Esophagus (tissue), 2 donors: ENCODE measurements around the gene ANKRD44. TPM values are rescaled to one million over a fixed set of nuclear protein-coding genes. Genes with fewer than 3 reads are reported as not detected.
A peak's percentile ranks its signal among the peaks of the same experiment; 100 is the strongest.

Source experiments
- H3K27ac ChIP-seq, 2 donors: one replicate each; pipeline ENCODE4 v1.5.1; 2013; ENCODE audit warnings: low read depth in 2 of 2, mild to moderate bottlenecking in 2 of 2, inconsistent platforms in 1 of 2, low read length in 1 of 2, moderate library complexity in 1 of 2
- H3K27me3 ChIP-seq, 2 donors: one replicate each; pipeline ENCODE4 v1.6.1; 2013; ENCODE audit warnings: low read length in 2 of 2, control low read depth in 1 of 2, mild to moderate bottlenecking in 1 of 2; ENCODE audit not compliant: insufficient read depth in 2 of 2, control insufficient read depth in 1 of 2
- H3K36me3 ChIP-seq, 2 donors: one replicate each; pipeline ENCODE4 v1.6.1; 2013; ENCODE audit warnings: low read length in 1 of 2; ENCODE audit not compliant: control insufficient read depth in 2 of 2, insufficient read depth in 2 of 2
- H3K4me1 ChIP-seq, 2 donors: one replicate each; pipeline ENCODE4 v1.6.1; 2013; ENCODE audit warnings: low read length in 1 of 2; ENCODE audit not compliant: control insufficient read depth in 2 of 2, insufficient read depth in 2 of 2
- H3K4me3 ChIP-seq, 2 donors: one replicate each; pipeline ENCODE4 v1.5.1; 2013; ENCODE audit warnings: low read length in 2 of 2, mild to moderate bottlenecking in 2 of 2, low read depth in 1 of 2, moderate library complexity in 1 of 2
- H3K9me3 ChIP-seq, 2 donors: one replicate each; pipeline ENCODE4 v1.6.1; 2013; ENCODE audit warnings: mild to moderate bottlenecking in 2 of 2, low read depth in 1 of 2, low read length in 1 of 2, moderate library complexity in 1 of 2; ENCODE audit not compliant: control insufficient read depth in 2 of 2, insufficient read depth in 1 of 2
- WGBS, 2 donors: extraction: QIAGEN DNeasy Blood & Tissue Kit; methylation state at CpG; one replicate each; pipeline ENCODE4 v1.1.7; 2013; 5-methylcytosine and 5-hydroxymethylcytosine counted together
- polyA plus RNA-seq, 2 donors: library from polyadenylated mRNA; stranded (reverse); fragments of 200-250 nt; gene quantifications; one replicate each; pipeline ENCODE4 v1.2.3, GENCODE V29; 2013
- donor health status: healthy with polysubstance abuse.
- donor health status: Bipolar disorder and iron deficiency.

The ANKRD44 gene
- polyA plus RNA-seq = 1 to 10 TPM; 1.1 to 1.5 TPM

DNA sequence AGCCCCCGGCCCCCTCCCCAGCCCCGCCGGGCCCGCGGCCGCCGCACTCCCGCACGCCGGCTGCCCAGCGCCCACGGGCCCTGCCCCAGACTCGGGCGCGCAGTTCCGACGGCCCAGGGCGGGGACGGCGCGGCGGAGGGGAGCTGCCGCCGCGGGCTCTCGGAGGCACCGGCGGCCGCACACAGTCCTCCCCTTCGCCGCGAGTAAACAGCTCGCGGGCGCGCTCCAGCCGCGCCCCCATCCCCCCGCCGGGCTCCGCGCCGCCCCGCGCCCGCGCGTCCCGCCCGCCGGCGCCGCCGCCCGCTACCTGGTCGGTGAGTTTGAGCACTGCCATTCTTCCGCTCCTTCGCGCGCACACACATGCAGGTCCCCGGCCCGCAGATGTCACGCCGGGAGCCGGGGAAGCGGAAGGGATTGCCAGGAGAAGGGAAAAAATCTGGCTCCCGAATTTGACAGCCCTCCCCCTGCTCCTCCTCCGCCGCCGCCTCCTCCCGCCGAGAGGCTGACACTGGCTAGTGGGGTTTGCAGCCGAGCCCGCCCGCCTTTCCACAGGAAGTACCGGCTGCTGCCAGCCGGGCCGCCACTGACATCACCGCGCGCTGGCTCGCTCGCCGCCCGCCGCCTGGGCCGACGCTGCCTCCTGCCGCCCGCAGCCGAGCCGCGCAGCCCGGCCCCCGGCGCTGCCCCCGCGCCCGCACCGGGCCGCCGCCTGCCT is at the start of gene ANKRD44:
ANKRD44 (minus strand) TSS at position 510 of the 715 bp plus-strand sequence; CDS start at position 334, 176 bp downstream.
- Histone ChIP-seq H3K27me3 (no peaks in the 10 kb centered on the region), H3K4me1 (no peaks in the 10 kb centered on the region), H3K27ac (peak within 1 kb of the TSS; percentile 81 to 89), H3K9me3 (no peaks in the 10 kb centered on the region), H3K36me3 (no peaks in the 10 kb centered on the region), H3K4me3 (peak within 1 kb of the TSS; percentile 74 to 87)
- 0 to 1% methylated on average over 65 to 102 of the region's 102 CpGs for WGBS, 2 donors

DNA sequence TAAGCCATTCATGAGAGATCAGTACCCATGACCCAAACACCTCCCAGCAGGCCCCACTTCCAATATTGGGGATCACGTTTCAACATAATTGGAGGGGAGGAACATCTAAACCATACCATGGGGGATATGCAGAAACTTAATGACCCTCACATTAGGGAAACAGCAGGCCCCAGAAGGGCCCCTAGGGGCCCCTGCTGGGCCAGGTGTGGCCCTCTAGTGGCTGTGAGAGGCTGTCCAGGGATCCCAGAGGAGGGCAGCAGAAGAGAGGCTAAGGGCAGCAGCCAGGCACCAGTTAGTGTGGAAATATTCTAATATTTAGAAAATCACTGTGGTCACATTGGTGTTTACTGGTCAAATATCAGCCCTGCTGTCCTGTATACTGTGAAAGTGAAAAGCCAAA is 49.3 kb upstream of the ANKRD44 start:
- H3K9me3 ChIP-seq = no peaks in the 10 kb centered on the region
- H3K27ac ChIP-seq = no peak overlapping the region
- peaks cover 0 to 3% of the 10 kb centered on the region in 2 donors for H3K27me3 ChIP-seq
- WGBS, 2 donors = 85 to 100% methylated on average over 1 of the region's 1 CpG
- no peaks in the 10 kb centered on the region for H3K36me3 ChIP-seq
- no peak overlapping the region for H3K4me3 ChIP-seq
- no peaks in the 10 kb centered on the region for H3K4me1 ChIP-seq

DNA sequence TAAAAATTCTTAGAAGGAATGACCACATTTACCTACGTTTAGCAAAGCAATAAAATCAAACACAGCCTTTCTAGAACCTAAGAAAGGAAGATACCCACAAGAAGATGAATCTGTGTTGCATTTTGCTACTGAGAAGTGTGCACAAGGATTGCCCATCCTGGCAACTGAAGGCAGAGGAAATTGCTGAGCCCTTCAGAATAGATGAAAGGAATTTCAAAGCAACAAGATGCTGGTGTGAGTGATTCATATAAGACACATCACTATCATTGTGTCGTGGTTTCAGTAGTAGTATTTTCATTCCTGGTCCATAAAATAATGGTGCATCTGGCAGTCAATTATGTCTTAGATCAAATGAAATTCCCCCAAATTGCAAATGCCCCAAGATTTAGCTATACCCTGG is 48.4 kb upstream of the ANKRD44 start:
- Histone ChIP-seq H3K9me3 (no peaks in the 10 kb centered on the region), H3K4me1 (no peaks in the 10 kb centered on the region), H3K4me3 (no peak overlapping the region), H3K27ac (no peak overlapping the region), H3K36me3 (no peaks in the 10 kb centered on the region), H3K27me3 (peaks cover 0 to under 1% of the 10 kb centered on the region in 2 donors)
- WGBS, 2 donors = 47 to 51% methylated on average over 2 of the region's 2 CpGs

DNA sequence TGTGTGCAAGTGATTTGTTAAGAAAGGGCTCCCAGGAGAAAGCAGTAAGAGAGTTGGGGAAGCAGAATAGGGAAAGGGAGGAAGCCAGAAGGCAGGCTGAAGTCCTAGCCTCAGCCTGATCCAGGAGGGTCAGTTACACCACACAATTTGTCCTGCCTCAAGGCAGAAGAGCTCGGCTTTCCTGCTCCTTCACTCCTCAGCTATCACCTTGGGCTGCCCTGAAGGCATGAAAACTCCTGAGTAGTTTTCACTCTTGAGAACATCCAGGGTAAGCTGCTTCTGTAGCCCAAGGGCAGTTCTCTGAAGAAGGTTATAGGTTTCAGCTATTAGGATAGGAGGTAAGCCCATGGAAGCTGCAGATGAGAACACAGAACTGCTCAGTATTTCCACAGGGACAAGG is 47.4 kb upstream of the ANKRD44 start:
- no peaks in the 10 kb centered on the region for H3K9me3 ChIP-seq
- 58 to 78% methylated on average over 1 of the region's 1 CpG for WGBS, 2 donors

GRCh38 chr2:197356136-197356535 is 45.6 kb upstream of the ANKRD44 start:
- Histone ChIP-seq H3K9me3 (no peaks in the 10 kb centered on the region), H3K27me3 (no peaks in the 10 kb centered on the region), H3K27ac (no peak overlapping the region), H3K4me3 (no peak overlapping the region), H3K4me1 (no peaks in the 10 kb centered on the region), H3K36me3 (no peaks in the 10 kb centered on the region)
- WGBS, 2 donors = 79% methylated on average over 5 of the region's 5 CpGs

More for the DNA sequence above, 47.4 kb upstream of the ANKRD44 start:
- no peak overlapping the region for H3K27ac ChIP-seq
- H3K4me3 ChIP-seq = no peak overlapping the region
- no peaks in the 10 kb centered on the region for H3K4me1 ChIP-seq
- no peaks in the 10 kb centered on the region for H3K36me3 ChIP-seq
- H3K27me3 ChIP-seq = no peaks in the 10 kb centered on the region

GRCh38 chr2:197354169-197354558 is 43.6 kb upstream of the ANKRD44 start:
- Histone ChIP-seq H3K4me1 (no peaks in the 10 kb centered on the region), H3K4me3 (no peak overlapping the region), H3K27ac (no peak overlapping the region), H3K36me3 (no peaks in the 10 kb centered on the region), H3K27me3 (no peaks in the 10 kb centered on the region), H3K9me3 (no peaks in the 10 kb centered on the region)
- 93 to 94% methylated on average over 4 of the region's 4 CpGs for WGBS, 2 donors

DNA sequence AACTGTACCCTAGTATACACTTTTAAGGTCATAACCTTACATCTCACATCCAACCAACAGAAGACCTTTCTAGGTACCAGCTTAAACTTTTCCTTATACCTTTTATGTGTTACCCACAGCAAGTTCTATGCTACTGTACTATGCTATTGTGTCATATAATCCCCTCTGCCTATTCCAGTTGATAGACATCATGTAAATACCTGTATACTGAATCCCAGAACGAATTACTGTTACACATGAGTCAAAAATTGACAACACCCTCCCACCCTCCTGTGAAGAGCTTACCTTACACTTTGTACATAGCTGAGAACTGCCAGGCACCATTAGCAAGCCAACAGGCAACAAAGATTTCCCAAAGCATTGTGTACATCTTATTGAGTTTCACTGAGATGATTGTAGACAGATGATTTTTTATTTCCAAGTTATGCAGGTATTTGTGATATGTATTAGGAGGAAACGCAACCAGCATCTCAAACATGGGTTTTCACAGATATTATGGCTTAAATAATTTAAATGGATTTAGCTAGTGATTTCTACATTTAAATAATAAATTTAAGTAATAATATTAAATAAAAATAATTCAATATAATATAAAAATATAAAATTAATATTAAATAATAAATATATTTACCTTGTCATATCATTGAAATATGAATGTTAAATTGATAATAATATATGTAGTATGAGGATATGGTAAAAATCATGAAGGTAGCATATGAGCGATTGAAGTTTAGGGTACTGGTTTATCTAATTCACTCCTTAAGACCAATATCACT is 43.0 kb upstream of the ANKRD44 start:
- no peak overlapping the region for H3K4me3 ChIP-seq
- H3K4me1 ChIP-seq = no peaks in the 10 kb centered on the region
- no peaks in the 10 kb centered on the region for H3K9me3 ChIP-seq
- no peak overlapping the region for H3K27ac ChIP-seq
- WGBS, 2 donors = 72 to 76% methylated on average over 3 of the region's 3 CpGs
- no peaks in the 10 kb centered on the region for H3K27me3 ChIP-seq
- no peaks in the 10 kb centered on the region for H3K36me3 ChIP-seq

DNA sequence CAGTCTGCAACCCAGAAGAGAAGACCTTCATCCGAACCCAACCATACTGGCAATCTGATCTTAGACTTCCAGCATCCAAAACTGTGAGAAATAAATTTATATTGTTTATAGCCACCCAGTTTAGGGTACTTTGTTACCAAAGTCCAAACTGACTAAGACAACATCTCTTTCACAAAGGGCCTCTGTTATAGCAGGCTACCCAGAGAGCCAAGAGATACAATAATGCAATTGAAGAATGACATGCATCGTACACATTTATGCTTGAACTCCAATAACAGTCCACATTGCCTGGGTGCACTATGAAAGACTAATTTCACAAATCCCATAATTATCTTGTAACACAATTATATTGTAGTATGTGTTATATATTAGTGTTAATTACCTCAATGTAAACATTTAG is 39.1 kb upstream of the ANKRD44 start:
- Histone ChIP-seq H3K4me1 (no peaks in the 10 kb centered on the region), H3K4me3 (no peak overlapping the region), H3K36me3 (no peaks in the 10 kb centered on the region), H3K9me3 (no peaks in the 10 kb centered on the region), H3K27ac (no peak overlapping the region), H3K27me3 (no peaks in the 10 kb centered on the region)
- 87 to 96% methylated on average over 2 of the region's 2 CpGs for WGBS, 2 donors

DNA sequence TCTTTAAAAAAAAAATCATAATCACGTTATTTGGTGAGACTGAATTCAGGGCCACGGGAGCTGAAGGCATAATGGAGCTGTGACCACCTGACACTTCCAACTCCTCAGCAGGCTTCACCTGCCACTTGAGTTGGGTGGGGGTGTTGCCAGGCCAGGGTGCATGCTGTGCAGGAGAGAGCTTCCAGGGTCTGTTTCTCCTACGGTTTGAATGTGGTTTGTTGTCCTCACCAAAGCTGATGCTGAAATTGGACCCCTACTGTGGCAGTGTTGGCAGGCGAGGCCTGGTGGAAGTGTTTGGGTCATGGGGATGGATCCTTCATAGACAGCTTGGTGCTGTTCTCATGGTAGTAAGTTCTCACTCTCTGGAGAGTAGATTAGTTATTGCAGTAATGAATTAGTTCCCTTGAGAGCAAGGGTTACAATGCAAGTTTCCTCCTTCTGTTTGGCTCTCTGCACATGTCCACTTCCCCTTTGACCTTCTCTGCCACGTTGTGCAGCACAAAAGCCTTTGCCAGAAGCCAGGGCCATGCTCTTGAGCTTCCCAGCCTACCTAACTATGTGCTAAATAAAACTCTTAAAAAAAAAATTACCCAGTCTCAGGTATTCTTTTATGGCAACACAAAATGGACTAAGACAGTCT is 38.3 kb upstream of the ANKRD44 start:
- Histone ChIP-seq H3K4me3 (no peak overlapping the region), H3K27me3 (no peaks in the 10 kb centered on the region), H3K9me3 (no peaks in the 10 kb centered on the region), H3K36me3 (no peaks in the 10 kb centered on the region), H3K4me1 (no peaks in the 10 kb centered on the region), H3K27ac (no peak overlapping the region)
- 59 to 62% methylated on average over 5 of the region's 5 CpGs for WGBS, 2 donors
